AG09319 (cell line): ENCODE data around the gene RBBP4.

Experiments used
- DNase-seq: peaks from one replicate; pipeline ENCODE4 v3.0.0-alpha.2; 2010; ENCODE audit warnings: low read depth; ENCODE audit errors: extremely low read depth
- TF ChIP-seq, protein P1 (sequence below): IDR thresholded peaks from 2 replicates; pipeline ENCODE4 v1.5.1; 2011; ENCODE audit warnings: low read depth, mild to moderate bottlenecking, inconsistent platforms, low read length, moderate library complexity

The RBBP4 gene

DNA sequence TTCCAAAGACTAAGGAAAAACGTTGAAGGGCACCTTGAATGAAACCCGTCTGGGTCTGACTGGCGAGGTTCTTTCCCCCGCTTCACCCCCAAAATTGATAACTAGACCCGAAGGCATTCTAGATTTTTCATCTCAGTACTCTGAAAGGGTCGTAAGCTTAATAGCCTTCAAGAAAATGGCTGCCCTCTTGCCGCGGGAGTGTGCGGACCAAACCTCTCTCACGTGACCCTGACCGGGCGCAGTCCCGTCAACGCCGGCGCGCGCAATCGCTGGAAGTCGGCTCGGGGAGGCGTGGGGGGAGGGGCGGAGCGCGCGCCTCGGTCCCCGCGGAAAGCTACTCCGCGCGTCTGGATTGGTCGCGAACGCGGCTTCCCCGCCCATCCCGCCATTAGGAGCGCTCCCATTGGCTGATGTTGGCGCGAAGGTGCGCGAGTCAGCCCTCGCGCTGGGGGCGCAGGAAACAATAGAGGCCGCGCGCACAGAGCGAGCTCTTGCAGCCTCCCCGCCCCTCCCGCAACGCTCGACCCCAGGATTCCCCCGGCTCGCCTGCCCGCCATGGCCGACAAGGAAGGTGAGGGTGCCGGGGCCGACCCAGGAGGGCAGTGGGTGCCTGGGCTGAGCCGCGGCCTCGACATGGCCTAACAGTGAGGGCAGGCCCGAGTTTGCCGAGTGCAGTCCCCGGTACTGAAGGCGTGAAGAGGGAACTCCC, at the start of gene RBBP4:
RBBP4 (plus strand) TSS at position 457 of the 709 bp plus-strand sequence; CDS start at position 556, 99 bp downstream.
- peak; percentile 94 for DNase-seq
- TF ChIP-seq, protein P1, sequence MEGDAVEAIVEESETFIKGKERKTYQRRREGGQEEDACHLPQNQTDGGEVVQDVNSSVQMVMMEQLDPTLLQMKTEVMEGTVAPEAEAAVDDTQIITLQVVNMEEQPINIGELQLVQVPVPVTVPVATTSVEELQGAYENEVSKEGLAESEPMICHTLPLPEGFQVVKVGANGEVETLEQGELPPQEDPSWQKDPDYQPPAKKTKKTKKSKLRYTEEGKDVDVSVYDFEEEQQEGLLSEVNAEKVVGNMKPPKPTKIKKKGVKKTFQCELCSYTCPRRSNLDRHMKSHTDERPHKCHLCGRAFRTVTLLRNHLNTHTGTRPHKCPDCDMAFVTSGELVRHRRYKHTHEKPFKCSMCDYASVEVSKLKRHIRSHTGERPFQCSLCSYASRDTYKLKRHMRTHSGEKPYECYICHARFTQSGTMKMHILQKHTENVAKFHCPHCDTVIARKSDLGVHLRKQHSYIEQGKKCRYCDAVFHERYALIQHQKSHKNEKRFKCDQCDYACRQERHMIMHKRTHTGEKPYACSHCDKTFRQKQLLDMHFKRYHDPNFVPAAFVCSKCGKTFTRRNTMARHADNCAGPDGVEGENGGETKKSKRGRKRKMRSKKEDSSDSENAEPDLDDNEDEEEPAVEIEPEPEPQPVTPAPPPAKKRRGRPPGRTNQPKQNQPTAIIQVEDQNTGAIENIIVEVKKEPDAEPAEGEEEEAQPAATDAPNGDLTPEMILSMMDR, result no peak

- DNase-seq, result no peak
- TF ChIP-seq, protein P1, result no peak
Measured at GRCh38 chr1:32605711-32606424, 45.1 kb upstream of the RBBP4 start.

DNA sequence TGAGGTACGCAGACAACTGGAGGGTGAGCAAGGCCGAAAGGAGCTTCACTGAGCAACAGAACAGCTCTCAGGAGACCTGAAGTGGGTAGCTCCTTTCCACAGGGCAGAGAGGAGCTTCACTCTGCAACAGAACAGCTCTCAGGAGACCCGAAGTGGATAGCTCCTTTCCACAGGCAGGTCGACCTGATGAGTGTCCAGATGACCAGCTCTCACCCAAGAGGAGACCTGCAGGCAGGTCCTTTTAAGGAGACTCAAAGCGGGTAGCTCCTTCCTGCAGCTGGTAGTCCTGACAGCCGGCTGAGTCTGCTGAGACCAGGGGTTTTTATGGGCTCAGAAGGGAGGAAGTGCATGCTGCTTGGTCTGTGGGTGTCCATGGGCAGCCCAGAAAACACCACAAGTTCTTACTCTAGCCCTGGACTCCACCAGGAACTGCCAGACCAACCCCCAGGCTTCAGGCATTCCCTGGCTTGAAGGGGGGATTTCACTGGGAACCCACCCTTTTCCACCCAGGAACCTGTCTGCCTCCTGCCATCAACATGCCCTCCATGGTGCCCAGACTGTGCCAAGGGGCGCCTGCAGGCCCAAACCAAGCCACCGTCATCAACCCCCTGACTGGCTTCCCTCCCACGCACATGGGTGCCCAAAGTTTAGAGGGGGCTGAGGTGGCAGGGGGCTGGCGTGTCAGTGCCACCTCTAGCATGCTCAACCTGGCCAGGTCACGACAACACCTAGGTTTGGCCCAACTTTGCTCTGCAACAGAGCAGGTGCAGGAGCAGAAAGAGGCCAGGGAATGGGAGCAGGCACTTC, 44.2 kb upstream of the RBBP4 start:
- TF ChIP-seq, protein P1, result no peak
- DNase-seq, result no peak

- no peak for DNase-seq
- TF ChIP-seq, protein P1, result no peak
Measured at GRCh38 chr1:32609180-32609579, 41.8 kb upstream of the RBBP4 start.

- no peak for DNase-seq
- TF ChIP-seq, protein P1, result no peak
Measured at GRCh38 chr1:32611859-32612188, 39.2 kb upstream of the RBBP4 start.

GRCh38 chr1:32612189-32612881, 38.7 kb upstream of the RBBP4 start:
- TF ChIP-seq, protein P1, result peak; percentile 32

More at GRCh38 chr1:32612189-32612881, 38.7 kb upstream of the RBBP4 start:
- peak; percentile 15 for DNase-seq
